Measurements from ENCODE around the gene AACS. TPM values are rescaled to one million over a fixed set of nuclear protein-coding genes. Genes with fewer than 3 reads are reported as not detected.

The AACS gene
- total RNA-seq, 1 donor from 2014 or later, result 34.6 TPM

GRCh38 chr12:125089626-125090025, 24.4 kb downstream of the AACS start:
- TF ChIP-seq, protein P1, sequence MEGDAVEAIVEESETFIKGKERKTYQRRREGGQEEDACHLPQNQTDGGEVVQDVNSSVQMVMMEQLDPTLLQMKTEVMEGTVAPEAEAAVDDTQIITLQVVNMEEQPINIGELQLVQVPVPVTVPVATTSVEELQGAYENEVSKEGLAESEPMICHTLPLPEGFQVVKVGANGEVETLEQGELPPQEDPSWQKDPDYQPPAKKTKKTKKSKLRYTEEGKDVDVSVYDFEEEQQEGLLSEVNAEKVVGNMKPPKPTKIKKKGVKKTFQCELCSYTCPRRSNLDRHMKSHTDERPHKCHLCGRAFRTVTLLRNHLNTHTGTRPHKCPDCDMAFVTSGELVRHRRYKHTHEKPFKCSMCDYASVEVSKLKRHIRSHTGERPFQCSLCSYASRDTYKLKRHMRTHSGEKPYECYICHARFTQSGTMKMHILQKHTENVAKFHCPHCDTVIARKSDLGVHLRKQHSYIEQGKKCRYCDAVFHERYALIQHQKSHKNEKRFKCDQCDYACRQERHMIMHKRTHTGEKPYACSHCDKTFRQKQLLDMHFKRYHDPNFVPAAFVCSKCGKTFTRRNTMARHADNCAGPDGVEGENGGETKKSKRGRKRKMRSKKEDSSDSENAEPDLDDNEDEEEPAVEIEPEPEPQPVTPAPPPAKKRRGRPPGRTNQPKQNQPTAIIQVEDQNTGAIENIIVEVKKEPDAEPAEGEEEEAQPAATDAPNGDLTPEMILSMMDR (IDR thresholded peaks at IDR 0.05; ENCODE audit: unreplicated experiment), result no peak

GRCh38 chr12:125090437-125090836, 25.2 kb downstream of the AACS start:
- peaks cover 19% of the 10 kb centered on the region for H3K36me3 Mint-ChIP-seq
- H3K27ac Mint-ChIP-seq, result no peak overlapping the region
- DNase-seq (ENCODE audit: low spot score in 2 of 2, unreplicated experiment in 2 of 2), result no peak
- no peaks in the 10 kb centered on the region for H3K4me1 Mint-ChIP-seq
- H3K27me3 Mint-ChIP-seq (ENCODE audit: low read depth), result no peaks in the 10 kb centered on the region
- H3K4me3 Mint-ChIP-seq, result no peak overlapping the region
- no peaks in the 10 kb centered on the region for H3K9me3 Mint-ChIP-seq
- TF ChIP-seq, protein P1 (IDR thresholded peaks at IDR 0.05; ENCODE audit: unreplicated experiment), result no peak

More at GRCh38 chr12:125089626-125090025, 24.4 kb downstream of the AACS start:
- H3K27me3 Mint-ChIP-seq (ENCODE audit: low read depth), result no peaks in the 10 kb centered on the region
- no peaks in the 10 kb centered on the region for H3K9me3 Mint-ChIP-seq
- H3K4me3 Mint-ChIP-seq, result no peak overlapping the region
- no peak overlapping the region for H3K27ac Mint-ChIP-seq
- no peaks in the 10 kb centered on the region for H3K4me1 Mint-ChIP-seq
- DNase-seq (ENCODE audit: low spot score in 2 of 2, unreplicated experiment in 2 of 2), result no peak
- H3K36me3 Mint-ChIP-seq, result peaks cover 24% of the 10 kb centered on the region

- Mint-ChIP-seq H3K4me1 (no peaks in the 10 kb centered on the region), H3K27me3 (ENCODE audit: low read depth) (no peaks in the 10 kb centered on the region), H3K36me3 (peaks cover 15% of the 10 kb centered on the region), H3K27ac (no peak overlapping the region), H3K4me3 (no peak overlapping the region), H3K9me3 (no peaks in the 10 kb centered on the region)
- DNase-seq (ENCODE audit: low spot score in 2 of 2, unreplicated experiment in 2 of 2), result no peak
- TF ChIP-seq, protein P1 (IDR thresholded peaks at IDR 0.05; ENCODE audit: unreplicated experiment), result no peak
Measured at GRCh38 chr12:125091401-125091800, 26.2 kb downstream of the AACS start.

GRCh38 chr12:125092108-125092871, 27.1 kb downstream of the AACS start:
- H3K27ac Mint-ChIP-seq, result no peak overlapping the region
- H3K4me1 Mint-ChIP-seq, result no peaks in the 10 kb centered on the region
- H3K9me3 Mint-ChIP-seq, result no peaks in the 10 kb centered on the region
- H3K36me3 Mint-ChIP-seq, result peaks cover 11% of the 10 kb centered on the region
- no peak for DNase-seq (ENCODE audit: low spot score in 2 of 2, unreplicated experiment in 2 of 2)
- H3K27me3 Mint-ChIP-seq (ENCODE audit: low read depth), result no peaks in the 10 kb centered on the region
- TF ChIP-seq, protein P1 (IDR thresholded peaks at IDR 0.05; ENCODE audit: unreplicated experiment), result no peak
- H3K4me3 Mint-ChIP-seq, result no peak overlapping the region

DNA sequence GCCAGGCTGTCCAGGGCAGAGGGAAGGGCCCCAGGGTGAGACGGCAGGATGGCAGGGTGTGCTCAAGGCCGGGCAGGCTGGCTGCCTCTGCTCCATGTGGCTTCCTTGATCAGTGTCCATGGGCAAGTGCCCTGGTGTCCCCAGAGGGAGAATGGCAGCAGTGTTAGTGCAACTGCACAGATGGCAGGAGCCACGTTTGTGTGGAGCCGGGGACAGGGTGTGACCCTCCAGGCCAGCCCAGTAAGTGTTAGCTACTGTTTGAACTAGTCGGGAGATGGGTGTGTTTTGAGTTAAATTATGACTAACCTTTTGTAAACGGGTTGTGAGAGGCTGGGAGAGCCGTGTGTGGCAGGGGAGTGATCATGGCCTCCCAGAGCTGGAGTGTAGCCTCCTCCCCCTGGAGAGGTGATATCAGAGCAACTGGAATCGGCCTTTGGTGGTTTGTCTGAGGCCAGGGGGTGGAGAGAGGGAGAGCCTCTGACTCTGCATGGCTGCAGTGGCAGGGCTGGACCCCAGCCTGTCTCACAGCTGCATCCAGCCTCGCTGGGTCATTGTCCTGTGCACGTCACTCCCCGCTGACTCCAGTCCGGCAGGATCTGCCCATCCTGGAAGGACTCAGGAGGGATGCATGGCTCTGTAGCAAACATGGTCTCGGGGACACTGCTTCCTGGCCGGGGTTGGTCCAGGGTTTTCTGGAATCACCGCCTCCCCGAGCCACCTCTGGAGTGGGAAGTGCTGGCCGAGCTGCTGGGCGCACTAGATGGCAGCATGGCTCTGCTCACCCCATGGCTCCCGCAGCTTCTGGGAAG, 27.8 kb downstream of the AACS start:
- Mint-ChIP-seq H3K4me3 (no peak overlapping the region), H3K4me1 (no peaks in the 10 kb centered on the region), H3K36me3 (peaks cover 10% of the 10 kb centered on the region), H3K27me3 (ENCODE audit: low read depth) (no peaks in the 10 kb centered on the region), H3K27ac (no peak overlapping the region), H3K9me3 (no peaks in the 10 kb centered on the region)
- DNase-seq (ENCODE audit: low spot score in 2 of 2, unreplicated experiment in 2 of 2), result no peak
- TF ChIP-seq, protein P1 (IDR thresholded peaks at IDR 0.05; ENCODE audit: unreplicated experiment), result no peak

All from mesothelial cell of epicardium (in vitro differentiated cells).